GM18909 (cell line): Measurements from ENCODE around the gene TRAPPC12.
"Not testable (repeated sequence)": the region's sequence is repeated elsewhere in the genome, so short reads cannot be mapped to it uniquely, and the experiment has no call there.

Experiments
- ATAC-seq: cut with Tn5 transposase; IDR thresholded peaks from one replicate; pipeline ENCODE4 v1.9.1; 2021; ENCODE audit warnings: mild to moderate bottlenecking; ENCODE audit not compliant: unreplicated experiment, poor library complexity

Gene TRAPPC12

GRCh38 chr2:3450385-3451010 lies 71.0 kb downstream of the TRAPPC12 start:
- ATAC-seq = no peak

- ATAC-seq = no peak
These were observed 71.7 kb downstream of the TRAPPC12 start for GRCh38 chr2:3451169-3451568.

DNA sequence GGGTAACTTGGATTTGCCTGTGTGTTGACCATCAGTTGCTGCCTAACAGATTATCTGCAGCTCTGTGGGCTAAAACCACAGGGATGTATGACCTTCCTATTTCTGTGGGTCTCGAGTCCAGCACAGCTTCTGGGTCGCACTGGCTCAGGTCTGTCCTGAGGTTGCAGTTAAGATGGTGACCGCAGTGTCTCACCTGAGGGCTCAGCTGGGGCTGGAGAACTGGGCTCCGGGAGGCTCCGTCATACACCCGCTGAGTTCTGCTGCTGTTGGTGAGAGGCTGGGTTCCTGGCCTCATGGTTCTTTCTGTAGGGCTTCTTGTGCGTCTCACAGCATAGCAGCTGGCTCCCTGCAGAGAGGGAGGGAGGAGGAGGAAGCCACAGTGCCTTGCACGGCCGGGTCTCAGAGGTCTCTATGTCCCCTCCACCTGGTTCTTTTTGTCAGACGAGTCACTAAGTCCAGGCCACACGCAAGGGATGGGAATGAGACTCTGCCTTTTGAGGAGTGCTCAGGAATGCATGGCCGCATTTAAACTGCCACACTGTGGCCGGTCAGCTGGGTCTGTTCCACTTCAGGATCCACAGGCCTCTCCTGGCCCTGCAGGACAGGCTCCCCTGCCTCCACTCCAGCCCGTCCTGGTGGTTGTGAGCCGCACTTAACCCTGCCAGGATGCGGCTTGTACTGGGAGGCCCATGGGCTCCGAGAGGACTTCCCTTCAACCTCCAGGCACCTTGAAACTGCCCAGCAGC lies 72.6 kb downstream of the TRAPPC12 start:
- ATAC-seq = no peak

DNA sequence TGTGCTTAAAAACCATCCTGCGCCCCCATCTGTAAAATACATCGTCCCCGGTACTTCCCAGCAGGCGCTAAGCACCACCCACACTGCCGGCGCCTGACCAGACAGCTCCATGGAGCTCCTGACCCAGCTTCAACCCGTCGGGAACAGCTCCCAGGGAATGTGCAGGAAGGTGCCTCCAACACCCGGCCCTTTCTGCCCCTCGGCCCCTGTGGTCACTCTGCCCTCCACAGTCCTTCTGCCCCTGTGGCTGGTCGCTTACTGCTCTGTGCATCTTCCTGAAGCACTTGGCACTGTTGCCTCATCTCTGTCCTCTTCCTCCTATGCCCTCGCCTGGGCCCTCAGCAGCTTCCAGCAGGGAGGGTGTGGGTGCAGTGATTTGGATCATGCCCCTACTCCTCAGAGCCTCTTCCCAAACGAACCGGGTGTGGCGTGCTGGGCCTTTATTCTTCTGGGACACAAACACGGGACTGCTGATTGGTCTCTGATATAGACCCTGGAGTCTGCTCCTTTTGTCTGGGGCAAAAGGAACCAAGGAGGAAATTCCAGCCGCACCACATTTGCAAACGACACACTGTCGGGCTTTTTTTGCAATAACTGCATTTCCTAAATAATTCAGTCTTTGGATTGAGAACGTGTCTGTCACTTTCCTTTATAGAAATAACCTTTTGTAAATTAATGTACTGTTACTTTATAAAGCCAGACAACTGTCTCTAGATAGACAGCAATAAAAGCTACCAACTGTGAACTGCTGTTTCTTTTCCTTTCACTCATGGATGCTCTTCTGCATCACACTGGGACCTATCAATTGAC lies 73.9 kb downstream of the TRAPPC12 start:
- no peak for ATAC-seq

- not testable (repeated sequence) for ATAC-seq
These were observed 74.5 kb downstream of the TRAPPC12 start for GRCh38 chr2:3454005-3454404.

DNA sequence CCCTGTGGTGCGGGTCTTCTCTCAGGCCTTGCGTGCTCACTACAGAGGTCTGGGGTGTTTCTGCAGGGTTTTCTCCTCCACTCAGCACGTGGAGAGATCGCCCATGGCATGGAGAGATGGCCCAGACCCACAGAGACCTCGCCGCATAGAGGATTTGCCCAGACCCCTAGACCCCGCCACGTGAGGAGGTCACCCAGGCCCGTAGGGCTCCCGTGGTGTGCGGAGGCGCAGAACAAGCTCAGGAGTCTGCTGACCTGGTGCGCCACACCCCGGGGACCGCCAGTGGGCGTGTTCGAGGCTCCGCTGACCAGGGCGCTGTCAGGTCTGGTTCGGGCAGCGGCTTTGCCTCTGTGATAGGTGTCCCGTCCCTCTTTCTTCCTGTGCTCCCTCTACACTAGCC lies 75.3 kb downstream of the TRAPPC12 start:
- no peak for ATAC-seq

- no peak for ATAC-seq
These were observed 76.6 kb downstream of the TRAPPC12 start for GRCh38 chr2:3456125-3456524.

GRCh38 chr2:3457524-3458395 lies 78.3 kb downstream of the TRAPPC12 start:
- ATAC-seq = no peak

GRCh38 chr2:3458396-3459184 lies 79.1 kb downstream of the TRAPPC12 start:
- no peak for ATAC-seq

- ATAC-seq = no peak
These were observed 79.9 kb downstream of the TRAPPC12 start for GRCh38 chr2:3459185-3460015.

DNA sequence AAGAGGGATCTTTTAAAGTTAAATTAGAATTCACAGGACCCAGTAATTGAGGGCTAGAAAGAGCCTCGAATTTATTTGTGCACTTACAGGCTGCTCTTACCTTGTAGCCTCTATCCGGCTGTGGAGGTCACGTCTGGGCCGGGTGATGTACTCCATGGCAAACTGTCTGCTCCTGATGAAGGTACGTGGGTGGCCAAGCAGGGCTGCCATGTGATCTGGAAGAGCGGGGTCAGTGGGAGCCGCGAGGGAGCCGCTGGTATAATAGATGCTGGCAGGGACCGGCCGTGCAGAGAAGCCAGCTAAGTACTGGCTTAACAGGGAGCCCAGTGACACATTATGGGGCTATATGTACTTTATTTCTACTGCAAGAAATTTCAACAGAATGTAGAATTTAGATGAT lies 80.7 kb downstream of the TRAPPC12 start:
- no peak for ATAC-seq

GRCh38 chr2:3460831-3461800 lies 81.6 kb downstream of the TRAPPC12 start:
- no peak for ATAC-seq

- ATAC-seq = peak; percentile 78
These were observed 82.5 kb downstream of the TRAPPC12 start for GRCh38 chr2:3461801-3462492.

DNA sequence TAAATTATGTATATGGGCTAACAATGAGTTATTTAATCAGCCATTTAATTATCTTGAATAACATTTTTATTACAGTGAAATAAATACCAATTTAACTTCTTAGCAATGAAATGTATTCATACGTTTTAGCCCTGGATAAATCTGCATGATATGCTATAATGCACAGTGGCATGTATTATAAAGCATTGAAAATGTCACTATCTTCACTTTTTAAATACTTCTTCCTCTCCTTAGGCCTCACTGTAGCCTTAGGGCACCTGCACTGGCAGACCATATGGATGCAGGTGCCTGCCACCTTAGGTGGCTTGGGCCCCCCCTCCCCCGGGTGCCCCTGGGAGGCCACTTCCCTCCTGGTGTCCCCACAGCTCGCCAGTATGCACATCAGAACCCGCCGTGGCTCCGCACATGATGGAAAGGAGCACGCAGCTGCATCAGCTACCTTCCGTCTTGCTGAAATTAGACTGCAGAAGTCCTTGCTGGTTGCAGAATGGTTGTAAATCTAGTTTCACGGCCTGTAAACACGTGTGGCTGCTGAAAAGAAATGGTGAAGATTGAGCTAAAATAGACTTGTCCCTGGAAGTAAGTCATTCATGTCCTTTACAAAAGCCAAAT lies 83.1 kb downstream of the TRAPPC12 start:
- ATAC-seq = peak; percentile 10

DNA sequence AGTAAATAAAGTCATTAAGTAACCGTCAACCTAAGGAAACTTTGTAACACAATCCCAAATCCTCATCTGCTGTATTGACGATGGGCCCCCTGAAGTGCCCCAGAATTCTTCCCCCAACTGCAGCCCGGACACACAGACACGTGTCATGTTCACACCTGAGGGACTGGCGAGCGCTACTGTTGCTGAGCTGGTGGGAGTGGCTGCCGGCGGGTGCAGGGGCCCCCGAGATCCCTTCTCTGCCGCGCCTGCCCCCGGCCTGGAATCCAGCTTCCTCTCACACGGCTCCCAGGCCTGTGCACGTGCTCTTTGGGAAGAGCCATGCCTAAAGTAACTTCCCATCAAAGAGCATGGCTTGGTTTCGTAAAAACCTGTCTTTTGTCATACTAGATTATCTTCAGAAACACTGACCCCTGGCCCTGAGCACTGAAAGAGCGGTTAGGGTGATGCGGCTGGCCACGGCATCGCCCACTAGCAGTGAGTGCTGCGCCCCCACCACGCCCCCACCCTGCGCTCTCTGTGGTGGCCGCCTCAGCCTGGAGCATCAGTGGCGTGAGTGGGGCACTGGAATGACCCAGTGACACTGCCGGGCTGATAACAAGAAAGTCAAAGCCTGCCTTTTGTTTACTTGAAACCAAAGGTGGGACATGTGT lies 83.8 kb downstream of the TRAPPC12 start:
- no peak for ATAC-seq

DNA sequence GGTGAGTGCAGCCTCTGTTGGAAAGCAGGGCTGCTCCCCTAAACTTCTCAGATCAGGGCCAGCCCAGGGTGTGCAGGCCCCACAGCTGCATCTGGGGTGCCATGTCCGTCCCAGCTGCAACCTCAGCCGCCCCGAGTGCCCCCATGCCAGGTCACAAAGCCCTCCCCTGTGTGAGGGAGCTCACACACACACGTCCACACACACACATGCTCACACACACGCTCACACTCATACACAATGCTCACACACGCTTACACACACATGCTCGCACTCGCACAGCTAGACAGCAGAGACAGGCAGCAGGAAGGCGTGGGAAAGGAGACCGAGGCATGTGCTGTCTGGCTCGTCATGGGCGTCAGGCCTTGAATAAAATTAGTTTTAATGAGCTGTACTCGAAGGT lies 84.5 kb downstream of the TRAPPC12 start:
- ATAC-seq = no peak
